Fibroblast of skin of left quadriceps (primary cell): ENCODE measurements around the gene THOC7.

Experiments
- DNase-seq, 2 experiments: peaks; one replicate each; pipeline ENCODE4 v3.0.0-alpha.2; 2013; ENCODE audit warnings: low read depth in 2 of 2

The THOC7 gene

GRCh38 chr3:63878394-63879060 lies 14.9 kb upstream of the THOC7 start:
- no peak for DNase-seq

GRCh38 chr3:63877737-63878393 lies 14.3 kb upstream of the THOC7 start:
- no peak for DNase-seq

- peak; percentile 37 to 42 for DNase-seq
These were observed 12.7 kb upstream of the THOC7 start for GRCh38 chr3:63876260-63876659.

DNA sequence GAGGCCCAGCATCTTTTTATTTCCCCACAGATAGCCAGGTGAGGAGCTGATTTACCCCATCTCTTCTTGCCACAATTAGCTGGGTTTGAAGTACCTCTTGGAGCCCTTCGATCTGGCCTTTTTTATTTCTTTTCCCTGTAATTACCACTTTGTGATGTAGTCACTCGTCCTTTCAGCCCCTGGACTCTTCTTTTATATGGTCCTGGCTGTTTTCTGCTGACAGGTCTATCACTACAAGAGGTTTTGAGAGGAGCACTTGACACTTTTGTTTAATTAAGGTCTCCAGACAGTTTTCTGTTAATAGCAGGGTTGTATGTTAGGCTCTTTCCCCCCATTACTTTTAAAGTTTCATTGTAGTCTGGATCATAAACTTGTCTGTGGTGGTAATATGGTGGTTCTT lies 11.9 kb upstream of the THOC7 start:
- no peak for DNase-seq

GRCh38 chr3:63874769-63875168 lies 11.2 kb upstream of the THOC7 start:
- no peak for DNase-seq

DNA sequence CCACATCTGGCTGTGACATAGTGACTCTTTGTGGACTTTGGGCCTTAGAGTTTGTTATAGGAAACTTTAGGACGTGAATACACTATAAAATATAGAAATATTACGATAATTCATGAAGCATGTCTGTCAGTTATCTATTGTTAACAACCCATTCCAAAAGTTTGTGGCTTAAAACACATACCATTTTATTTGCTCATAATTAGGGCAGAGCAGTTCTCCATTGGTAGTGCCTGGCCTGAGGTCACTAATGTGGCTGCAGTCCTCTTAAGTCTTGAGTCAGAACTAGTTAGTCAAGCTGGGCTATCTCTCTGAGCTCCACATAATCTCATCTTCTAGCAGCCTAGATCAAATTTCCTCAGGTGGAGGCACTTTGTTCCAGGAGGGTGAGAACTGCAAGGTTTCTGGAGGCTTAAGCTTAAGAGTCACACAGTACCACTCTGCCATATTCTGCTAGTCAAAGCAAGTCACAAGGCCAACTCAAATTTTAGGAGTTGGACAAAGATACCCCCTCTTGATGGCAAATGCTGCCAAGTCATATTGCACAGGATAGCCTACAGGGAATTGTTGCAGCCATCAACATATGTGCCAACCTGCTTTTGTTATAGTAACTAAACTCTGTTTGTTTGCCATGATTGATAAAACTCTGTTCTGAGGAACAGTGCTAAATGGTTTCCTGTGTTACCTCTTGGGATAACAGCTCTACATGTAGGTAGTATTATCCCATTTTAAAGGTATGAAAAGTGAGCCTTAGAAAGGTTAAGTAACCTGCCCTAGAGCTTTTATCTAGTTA lies 8.7 kb upstream of the THOC7 start:
- peak; percentile 27 to 34 for DNase-seq

- no peak for DNase-seq
These were observed 7.0 kb upstream of the THOC7 start for GRCh38 chr3:63870615-63871005.

- DNase-seq = no peak
These were observed 6.5 kb upstream of the THOC7 start for GRCh38 chr3:63869940-63870614.

GRCh38 chr3:63867225-63867624 lies 3.6 kb upstream of the THOC7 start:
- DNase-seq = no peak

GRCh38 chr3:63864965-63865327 lies 1.3 kb upstream of the THOC7 start:
- DNase-seq = no peak

- no peak for DNase-seq
These were observed 681 bp upstream of the THOC7 start for GRCh38 chr3:63864008-63864964.

- no peak for DNase-seq
These were observed 828 bp downstream of the THOC7 start for GRCh38 chr3:63862804-63863149.

- no peak for DNase-seq
These were observed 2.3 kb downstream of the THOC7 start for GRCh38 chr3:63861306-63861705.

DNA sequence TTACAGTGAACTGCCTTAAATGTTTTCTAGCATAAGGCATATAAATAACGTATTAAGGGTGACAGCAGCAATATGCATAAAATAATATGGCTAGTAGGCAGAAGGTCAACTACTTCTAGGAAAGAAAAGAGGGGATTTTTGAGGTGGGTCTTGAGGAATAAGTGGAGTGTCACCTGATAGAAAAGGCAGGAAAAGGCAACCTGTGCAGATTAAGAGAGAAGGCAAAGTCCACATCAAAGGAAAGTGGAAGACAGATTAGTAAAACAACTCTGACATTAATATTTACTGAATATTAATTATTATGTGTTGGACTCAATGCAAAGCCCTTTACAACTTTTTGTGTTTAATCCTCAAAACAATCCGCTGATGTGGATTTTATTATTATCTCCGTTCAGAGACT lies 2.8 kb downstream of the THOC7 start:
- DNase-seq = no peak

DNA sequence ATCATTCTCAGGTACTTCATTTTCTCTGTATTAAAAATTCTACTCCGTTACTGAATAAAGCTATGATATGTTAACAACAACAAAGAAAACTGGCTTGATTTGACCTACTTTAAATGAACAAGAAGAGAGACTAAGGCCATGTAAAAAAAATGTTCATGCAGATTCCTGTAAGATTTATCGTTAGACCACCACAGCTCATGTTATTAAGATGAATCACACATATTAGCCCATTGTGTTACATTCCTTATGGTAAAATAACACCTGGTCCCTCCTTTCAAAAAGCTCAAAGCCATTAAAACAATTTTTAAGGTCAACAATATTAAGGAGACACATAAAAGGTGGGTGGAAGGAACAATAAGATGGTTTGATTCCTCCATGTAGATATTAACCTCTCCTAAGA lies 6.3 kb downstream of the THOC7 start:
- DNase-seq = no peak

- no peak for DNase-seq
These were observed 8.2 kb downstream of the THOC7 start for GRCh38 chr3:63855333-63855940.

GRCh38 chr3:63853106-63853505 lies 10.5 kb downstream of the THOC7 start:
- no peak for DNase-seq

DNA sequence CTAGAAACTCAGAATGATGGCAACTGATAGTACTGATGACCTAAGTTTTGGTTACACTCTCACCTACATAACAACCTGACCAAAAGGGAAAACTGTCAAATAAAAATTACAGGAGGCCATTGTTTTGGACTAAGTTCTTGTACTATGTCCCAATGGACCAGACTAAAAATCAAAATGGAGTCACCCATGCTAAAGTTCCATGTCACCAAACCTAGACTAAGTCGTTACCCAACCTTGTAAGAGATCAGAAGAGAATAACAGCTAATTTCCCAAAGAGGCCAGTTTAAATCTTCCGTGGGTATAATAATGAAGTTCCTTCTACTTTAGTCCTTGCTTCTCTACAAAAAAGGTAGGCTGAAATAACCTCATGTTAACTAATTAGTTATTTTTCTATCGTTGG lies 12.3 kb downstream of the THOC7 start:
- no peak for DNase-seq

- no peak for DNase-seq
These were observed 14.4 kb downstream of the THOC7 start for GRCh38 chr3:63849175-63849574.

- DNase-seq = no peak
These were observed 15.7 kb downstream of the THOC7 start for GRCh38 chr3:63847718-63848450.
